ENCODE data around the gene RPS2.
A peak's percentile ranks its signal among the peaks of the same experiment; 100 is the strongest.
"Not testable (repeated sequence)": the region's sequence is repeated elsewhere in the genome, so short reads cannot be mapped to it uniquely, and the experiment has no call there.

Gene RPS2

DNA sequence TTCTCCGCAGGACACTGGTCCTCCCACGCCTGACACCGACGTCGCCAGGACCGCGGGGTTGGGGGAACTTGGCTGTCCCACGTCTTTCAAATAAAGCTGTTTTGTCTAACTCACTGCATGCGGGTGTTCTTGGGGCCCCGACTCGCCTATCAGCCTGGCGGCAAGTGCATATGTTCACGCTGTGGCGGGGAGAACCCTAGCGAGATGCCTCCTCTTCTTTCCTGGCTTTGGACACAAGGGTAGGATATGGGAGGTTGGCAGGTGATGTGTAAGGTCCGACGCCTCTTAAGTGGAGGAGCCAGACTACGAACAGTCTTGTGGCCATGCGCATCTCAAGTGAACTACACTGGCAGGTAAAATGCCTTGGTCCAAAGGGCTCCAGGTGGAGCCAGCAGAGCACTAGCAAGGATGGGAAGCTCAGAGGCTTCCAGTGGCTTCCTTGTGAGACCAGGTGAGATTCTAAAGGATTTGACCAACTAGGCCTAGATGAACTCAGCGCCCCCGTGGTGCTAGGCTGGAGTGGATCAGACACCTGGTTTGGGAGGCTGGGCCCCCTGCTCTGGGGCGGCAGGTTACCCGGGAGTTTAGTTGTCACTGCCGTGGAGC lies 873 bp upstream of the RPS2 start:
- Histone ChIP-seq H3K4me3 (peak overlapping the region; percentile 90), H3K27ac (peak overlapping the region; percentile 96), H3K9ac (peak overlapping the region; percentile 97), H4K20me1 (peaks cover 40% of the 10 kb centered on the region), H3K9me3 (no peaks in the 10 kb centered on the region), H3K4me2 (peak overlapping the region; percentile 98), H3K4me1 (peaks cover 48% of the 10 kb centered on the region), H3K36me3 (peaks cover 40% of the 10 kb centered on the region), H3K27me3 (no peaks in the 10 kb centered on the region)
- no peak for TF ChIP-seq Cebpa-rat (IDR thresholded peaks at IDR 0.05)

DNA sequence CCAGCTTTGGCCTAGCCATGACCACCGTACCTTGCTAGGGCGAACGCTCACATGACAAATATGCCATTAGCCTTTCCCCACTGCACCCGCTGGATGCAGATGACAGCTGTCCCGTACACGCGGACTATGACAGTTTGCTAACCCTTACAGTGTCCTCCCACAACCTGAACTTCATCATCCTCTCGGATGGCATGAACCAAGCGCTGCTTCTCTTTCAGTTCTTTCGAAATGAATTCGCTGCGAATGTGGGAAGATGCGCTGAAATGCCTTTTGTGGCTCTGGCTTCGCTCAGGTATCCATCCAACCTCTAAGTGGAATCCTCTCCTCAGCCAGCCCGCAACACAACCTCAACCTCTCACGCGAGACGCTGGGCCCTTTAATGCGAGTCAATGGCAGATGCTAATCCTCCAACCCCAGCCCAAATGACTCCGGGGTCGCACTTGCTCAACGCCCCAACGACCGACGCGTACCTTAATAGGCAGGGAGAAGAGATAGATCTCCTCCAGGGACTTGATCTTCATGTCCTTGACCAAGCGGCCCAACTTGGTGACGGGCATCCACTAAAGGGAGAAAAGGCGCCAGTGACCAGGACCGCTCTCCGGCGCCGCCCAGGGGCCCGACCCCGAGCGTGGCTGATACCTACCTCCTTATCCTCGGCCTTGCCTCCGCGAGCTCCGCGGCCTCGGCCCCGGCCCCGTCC lies 670 bp downstream of the RPS2 start:
- peaks cover 44% of the 10 kb centered on the region for H4K20me1 ChIP-seq

DNA sequence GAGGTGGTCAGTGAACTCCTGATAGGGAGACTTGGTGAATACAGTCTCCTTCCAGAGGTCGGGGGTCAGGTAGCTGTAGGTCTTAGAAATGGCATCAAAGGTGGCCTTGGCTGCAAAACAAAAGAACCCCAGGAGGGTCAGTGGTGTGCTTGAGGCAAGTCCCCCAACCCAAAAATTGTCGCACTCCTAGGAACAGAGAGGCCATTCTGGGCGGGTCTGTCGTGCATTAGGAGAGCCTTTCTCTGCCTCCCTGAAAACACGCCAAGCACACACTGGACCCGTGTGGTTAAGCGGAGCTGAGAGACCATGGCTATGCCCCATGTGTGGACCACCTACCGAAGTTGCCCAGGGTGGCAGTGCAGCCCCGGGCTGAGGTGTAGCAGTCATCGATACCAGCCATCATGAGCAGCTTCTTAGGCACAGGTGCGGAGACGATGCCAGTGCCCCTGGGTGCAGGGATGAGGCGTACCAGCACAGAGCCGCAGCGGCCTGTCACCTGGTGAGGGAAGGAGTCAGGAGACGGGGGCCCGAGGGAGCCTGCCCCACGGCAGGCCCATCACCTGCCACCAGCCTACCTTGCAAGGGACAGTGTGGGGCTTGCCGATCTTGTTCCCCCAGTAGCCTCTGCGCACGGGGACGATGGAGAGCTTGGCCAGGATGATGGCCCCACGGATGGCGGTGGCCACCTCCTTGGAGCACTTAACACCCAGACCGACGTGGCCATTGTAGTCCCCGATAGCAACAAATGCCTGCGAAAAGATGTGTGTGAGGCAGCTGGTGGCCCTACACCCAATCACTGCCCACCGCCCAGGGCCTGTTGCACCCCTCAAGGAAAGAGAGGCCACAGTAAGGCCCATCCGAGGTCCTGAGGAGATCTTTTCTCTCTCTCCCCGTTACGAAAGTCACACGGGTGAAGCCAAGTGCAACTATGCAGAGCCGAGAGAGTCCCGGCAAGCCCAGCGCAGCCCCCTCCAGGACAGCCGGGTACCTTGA lies 2.2 kb downstream of the RPS2 start:
- H3K27ac ChIP-seq = peak overlapping the region; percentile 96; the same call in 1 of the 2 replicates
- H3K36me3 ChIP-seq = peaks cover 40% of the 10 kb centered on the region
- peak overlapping the region; percentile 90 for H3K4me3 ChIP-seq
- H3K9ac ChIP-seq = peak overlapping the region; percentile 97
- not testable (repeated sequence) for H3K27me3 ChIP-seq, H3K9me3 ChIP-seq
- peak overlapping the region; percentile 88 for H3K4me2 ChIP-seq
- peaks cover 48% of the 10 kb centered on the region for H3K4me1 ChIP-seq
- peaks cover 44% of the 10 kb centered on the region for H4K20me1 ChIP-seq

More for the DNA sequence above, 670 bp downstream of the RPS2 start:
- Histone ChIP-seq H3K9ac (peak overlapping the region; percentile 97), H3K4me1 (peaks cover 48% of the 10 kb centered on the region), H3K9me3 (no peaks in the 10 kb centered on the region), H3K36me3 (peaks cover 40% of the 10 kb centered on the region), H3K27me3 (no peaks in the 10 kb centered on the region), H3K4me3 (peak overlapping the region; percentile 90), H3K4me2 (peak overlapping the region; percentile 88), H3K27ac (peak overlapping the region; percentile 96)
- TF ChIP-seq Cebpa-rat (IDR thresholded peaks at IDR 0.05) = no peak

DNA sequence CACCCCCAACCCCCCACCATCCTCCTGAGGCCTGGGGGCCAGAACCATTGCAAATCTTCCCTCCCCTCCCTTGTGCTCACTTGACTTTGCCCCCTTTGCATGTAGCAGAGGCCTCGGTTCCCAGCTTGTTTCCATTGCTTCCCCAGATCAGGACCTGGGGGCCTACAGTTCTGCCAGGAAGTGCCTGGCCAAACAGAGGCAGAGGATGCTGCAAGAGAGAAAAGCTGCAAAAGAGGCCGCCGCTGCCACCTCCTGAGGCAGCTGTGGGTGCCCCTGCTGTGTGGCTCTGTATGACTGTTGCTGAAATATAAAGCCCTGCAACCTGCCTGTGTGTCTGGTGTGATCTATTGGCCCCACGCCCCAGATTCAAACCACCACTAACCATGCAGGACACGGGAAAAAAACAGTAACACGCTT lies 3.0 kb downstream of the RPS2 start:
- no peak for TF ChIP-seq Cebpa-rat (IDR thresholded peaks at IDR 0.05)
- no peaks in the 10 kb centered on the region for H3K27me3 ChIP-seq
- H3K4me3 ChIP-seq = 0 out of 2 replicates have a peak overlapping the region, but pooled peaks have one; percentile 33
- peaks cover 34% of the 10 kb centered on the region for H3K36me3 ChIP-seq
- peaks cover 44% of the 10 kb centered on the region for H4K20me1 ChIP-seq
- H3K27ac ChIP-seq = no peak overlapping the region
- no peaks in the 10 kb centered on the region for H3K9me3 ChIP-seq
- H3K4me1 ChIP-seq = peaks cover 47% of the 10 kb centered on the region
- H3K4me2 ChIP-seq = peak overlapping the region; percentile 88
- H3K9ac ChIP-seq = 0 out of 2 replicates have a peak overlapping the region, but pooled peaks have one; percentile 97

DNA sequence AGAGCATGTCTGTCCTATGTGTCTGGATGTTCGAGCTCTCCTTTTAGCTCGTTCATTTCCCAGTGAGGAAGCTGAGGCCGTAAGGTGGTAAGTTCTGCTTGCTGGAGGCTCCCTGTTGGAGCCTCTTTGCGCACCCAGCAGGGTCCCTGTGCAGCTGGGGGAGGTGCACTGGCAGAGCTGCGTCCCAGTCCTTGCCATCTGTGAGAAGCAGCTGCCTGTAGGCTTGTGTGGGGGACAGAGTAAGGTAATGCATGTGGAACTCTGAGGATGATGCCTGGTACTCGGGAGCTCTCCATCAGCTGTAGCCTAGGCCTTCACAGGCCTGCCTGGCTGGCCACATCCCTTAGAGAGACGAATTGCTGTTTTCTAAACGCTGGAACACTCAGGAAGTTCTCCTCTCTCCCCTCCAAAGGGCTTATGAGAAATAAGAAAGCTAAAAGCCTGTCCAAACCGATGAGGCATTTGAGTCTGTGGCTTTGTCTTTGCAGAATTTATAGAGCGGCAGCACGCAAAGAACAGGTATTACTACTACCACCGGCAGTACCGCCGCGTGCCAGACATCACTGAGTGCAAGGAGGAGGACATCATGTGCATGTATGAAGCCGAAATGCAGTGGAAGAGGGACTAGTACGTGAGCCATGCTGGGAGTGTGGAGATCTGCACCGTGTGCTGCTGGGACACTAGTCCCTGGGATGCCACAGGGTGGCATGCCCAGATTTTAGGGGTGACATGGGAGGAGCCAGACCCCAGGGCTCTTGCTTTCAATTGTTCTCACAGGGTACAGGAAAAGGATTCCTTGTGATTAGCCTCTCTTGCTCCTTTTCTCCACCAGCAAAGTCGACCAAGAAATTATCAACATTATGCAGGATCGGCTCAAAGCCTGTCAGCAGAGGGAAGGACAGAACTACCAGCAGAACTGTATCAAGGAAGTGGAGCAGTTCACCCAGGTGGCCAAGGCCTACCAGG lies 3.7 kb downstream of the RPS2 start:
- Histone ChIP-seq H3K27me3 (no peaks in the 10 kb centered on the region), H3K36me3 (peaks cover 32% of the 10 kb centered on the region), H3K9me3 (no peaks in the 10 kb centered on the region), H3K9ac (peak overlapping the region; percentile 93), H4K20me1 (peaks cover 44% of the 10 kb centered on the region), H3K4me1 (peaks cover 40% of the 10 kb centered on the region), H3K27ac (peak overlapping the region; percentile 19; the same call in 1 of the 2 replicates), H3K4me3 (peak overlapping the region; percentile 95), H3K4me2 (peak overlapping the region; percentile 88)
- no peak for TF ChIP-seq Cebpa-rat (IDR thresholded peaks at IDR 0.05)

DNA sequence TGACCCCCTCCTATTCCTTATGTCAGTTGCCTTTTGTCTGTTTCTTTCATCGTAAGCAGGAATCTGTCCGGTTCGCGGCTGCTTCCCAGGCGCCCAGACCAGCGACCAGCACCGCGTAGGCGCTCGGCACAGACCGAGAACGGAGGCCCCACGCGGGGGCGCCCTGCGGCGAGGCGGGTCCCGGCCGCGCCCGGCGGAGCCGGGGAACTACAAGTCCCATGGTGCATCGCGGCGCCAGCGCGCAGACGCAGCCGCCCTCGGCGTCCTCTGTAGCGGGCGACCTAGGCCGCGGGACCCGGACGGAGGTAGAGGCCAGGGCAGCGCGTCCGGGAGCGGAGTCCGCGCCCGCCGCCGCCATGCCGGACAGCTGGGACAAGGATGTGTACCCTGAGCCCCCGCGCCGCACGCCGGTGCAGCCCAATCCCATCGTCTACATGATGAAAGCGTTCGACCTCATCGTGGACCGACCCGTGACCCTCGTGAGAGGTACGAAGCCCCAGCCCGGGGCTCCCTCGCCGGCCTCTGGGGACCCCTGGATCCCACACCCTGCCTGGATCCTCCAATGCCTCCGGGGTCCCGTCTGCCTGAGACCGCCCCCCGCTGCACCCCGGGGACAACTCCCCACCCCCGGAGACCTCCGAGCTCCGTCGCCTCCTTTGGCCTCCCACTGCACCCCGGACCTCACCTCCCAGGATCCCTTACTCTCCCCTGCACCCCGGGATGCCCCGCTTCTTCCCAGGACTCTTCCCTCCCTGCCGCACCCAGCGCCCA lies 5.2 kb downstream of the RPS2 start, which contains the start of gene NDUFB10:
TSS of gene NDUFB10 (plus strand) at position 270 of the 771 bp plus-strand sequence. CDS start at position 357, 87 bp downstream.
- no peak for TF ChIP-seq Cebpa-rat (IDR thresholded peaks at IDR 0.05)
- Histone ChIP-seq H3K9ac (peak within 1 kb of the TSS; percentile 93), H4K20me1 (peaks cover 44% of the 10 kb centered on the region), H3K4me3 (peak within 1 kb of the TSS; percentile 95), H3K27ac (peak within 1 kb of the TSS; percentile 94), H3K27me3 (no peaks in the 10 kb centered on the region), H3K9me3 (no peaks in the 10 kb centered on the region), H3K4me2 (peak within 1 kb of the TSS; percentile 88), H3K4me1 (peaks cover 33% of the 10 kb centered on the region), H3K36me3 (peaks cover 32% of the 10 kb centered on the region)

DNA sequence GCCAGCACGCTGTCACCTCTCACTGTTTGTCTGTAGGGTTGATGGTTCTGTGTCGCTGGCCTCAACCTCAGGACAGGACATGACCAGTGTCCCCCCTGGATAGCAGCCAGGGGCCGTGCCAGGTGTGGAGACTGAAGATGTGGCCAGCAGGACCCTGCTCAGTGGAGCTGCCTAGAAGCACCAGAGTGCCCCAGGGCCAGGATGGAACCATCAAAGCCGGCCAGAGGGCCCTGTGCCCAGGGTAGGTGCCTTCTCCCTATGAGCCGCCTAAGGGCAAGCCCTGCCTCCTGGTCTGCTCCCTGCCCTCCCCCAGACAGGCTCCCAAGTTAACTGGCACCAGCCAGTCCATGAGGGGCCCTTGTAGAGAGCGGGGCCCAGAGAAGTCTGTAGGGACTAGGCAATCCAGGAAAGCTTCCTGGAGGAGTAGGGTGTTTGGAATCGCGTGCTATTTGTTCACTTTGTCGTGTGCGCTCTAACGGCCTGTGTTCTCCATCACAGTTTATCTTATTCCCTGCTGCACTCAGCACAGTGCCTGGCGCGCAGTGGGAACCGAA lies 5.8 kb downstream of the RPS2 start:
- peak overlapping the region; percentile 95; the same call in 1 of the 2 replicates for H3K4me3 ChIP-seq
- H3K9ac ChIP-seq = peak overlapping the region; percentile 93; the same call in 1 of the 2 replicates
- no peak for TF ChIP-seq Cebpa-rat (IDR thresholded peaks at IDR 0.05)
- H3K27ac ChIP-seq = no peak overlapping the region
- H3K27me3 ChIP-seq = no peaks in the 10 kb centered on the region
- H3K4me1 ChIP-seq = peaks cover 33% of the 10 kb centered on the region
- H3K4me2 ChIP-seq = peak overlapping the region; percentile 88
- peaks cover 28% of the 10 kb centered on the region for H3K36me3 ChIP-seq
- H4K20me1 ChIP-seq = peaks cover 37% of the 10 kb centered on the region
- no peaks in the 10 kb centered on the region for H3K9me3 ChIP-seq

DNA sequence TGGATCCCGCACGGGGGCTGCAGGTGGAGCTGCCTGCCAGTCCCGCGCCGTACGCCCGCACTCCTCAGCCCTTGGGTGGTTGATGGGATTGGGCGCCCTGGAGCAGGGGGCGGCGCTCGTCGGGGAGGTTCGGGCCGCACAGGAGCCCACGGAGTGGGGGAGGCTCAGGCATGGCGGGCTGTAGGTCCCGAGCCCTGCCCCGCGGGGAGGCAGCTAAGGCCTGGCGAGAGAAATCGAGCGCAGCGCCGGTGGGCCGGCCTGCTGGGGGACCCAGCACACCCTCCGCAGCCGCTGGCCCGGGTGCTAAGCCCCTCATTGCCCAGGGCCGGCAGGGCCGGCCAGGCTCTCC lies 6.5 kb downstream of the RPS2 start:
- not testable (repeated sequence) for H3K4me2 ChIP-seq, H3K27me3 ChIP-seq, H3K27ac ChIP-seq, H3K9ac ChIP-seq, H3K4me3 ChIP-seq, H3K9me3 ChIP-seq
- H4K20me1 ChIP-seq = peaks cover 31% of the 10 kb centered on the region
- H3K36me3 ChIP-seq = peaks cover 21% of the 10 kb centered on the region
- H3K4me1 ChIP-seq = peaks cover 29% of the 10 kb centered on the region

DNA sequence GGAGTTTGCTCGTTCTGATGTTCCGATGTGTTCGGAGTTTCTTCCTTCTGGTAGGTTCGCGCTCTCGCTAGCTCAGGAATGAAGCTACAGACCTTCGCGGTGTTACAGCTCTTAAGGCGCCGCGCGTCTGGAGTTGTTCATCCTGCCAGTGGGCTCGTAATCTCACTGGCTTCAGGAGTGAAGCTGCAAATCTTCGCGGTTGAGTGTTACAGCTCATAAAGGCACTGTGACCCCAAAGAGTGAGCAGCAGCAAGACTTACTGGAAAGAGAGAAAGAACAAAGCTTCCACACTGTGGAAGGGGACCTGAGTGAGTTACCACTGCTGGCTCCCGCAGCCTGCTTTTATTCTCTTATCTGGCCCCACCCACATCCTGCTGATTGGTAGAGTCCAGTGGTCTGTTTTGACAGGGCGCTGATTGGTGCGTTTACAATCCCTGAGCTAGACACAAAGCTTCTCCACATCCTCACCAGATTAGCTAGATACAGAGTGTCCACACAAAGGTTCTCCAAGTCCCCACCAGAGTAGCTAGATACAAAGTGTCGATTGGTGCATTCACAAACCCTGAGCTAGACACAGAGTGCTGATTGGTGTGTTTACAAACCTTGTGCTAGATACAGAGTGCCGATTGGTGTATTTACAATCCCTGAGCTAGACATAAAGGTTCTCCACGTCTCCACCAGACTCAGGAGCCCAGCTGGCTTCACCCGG lies 7.0 kb downstream of the RPS2 start:
- peaks cover 25% of the 10 kb centered on the region for H4K20me1 ChIP-seq
- H3K27ac ChIP-seq = not testable (repeated sequence)

More for the DNA sequence above, 7.0 kb downstream of the RPS2 start:
- not testable (repeated sequence) for H3K4me2 ChIP-seq, H3K27me3 ChIP-seq, H3K9ac ChIP-seq, H3K4me3 ChIP-seq, H3K9me3 ChIP-seq
- Histone ChIP-seq H3K36me3 (peaks cover 16% of the 10 kb centered on the region), H3K4me1 (peaks cover 24% of the 10 kb centered on the region)
